Spinal cord (tissue), 10 donors: ENCODE results near the gene JAM3. TPM values are rescaled to one million over a fixed set of nuclear protein-coding genes. Genes with fewer than 3 reads are reported as not detected.

Experiments used
- DNase-seq, 6 donors: peaks; one replicate each; pipeline versions ENCODE4 v3.0.0 to v3.0.0-alpha.2; 2013 to 2015; ENCODE audit warnings: low spot score in 6 of 6, low read depth in 4 of 6
- H3K27ac ChIP-seq: one replicate; pipeline ENCODE4 v1.5.1; 2013; ENCODE audit warnings: low read depth, low read length, control low read depth
- H3K27me3 ChIP-seq: one replicate; pipeline ENCODE4 v1.6.1; 2013; ENCODE audit warnings: low read length; ENCODE audit not compliant: control insufficient read depth, insufficient read depth
- H3K36me3 ChIP-seq: one replicate; pipeline ENCODE4 v1.6.1; 2013; ENCODE audit warnings: low read length; ENCODE audit not compliant: control insufficient read depth, insufficient read depth
- H3K4me1 ChIP-seq: one replicate; pipeline ENCODE4 v1.6.1; 2013; ENCODE audit warnings: low read length; ENCODE audit not compliant: control insufficient read depth, insufficient read depth
- H3K4me3 ChIP-seq: one replicate; pipeline ENCODE4 v1.5.1; 2013; ENCODE audit warnings: low read depth, low read length, control low read depth
- H3K9me3 ChIP-seq: one replicate; pipeline ENCODE4 v1.6.1; 2013; ENCODE audit warnings: low read length; ENCODE audit not compliant: control insufficient read depth, insufficient read depth
- WGBS: methylation state at CpG from one replicate; pipeline ENCODE4 v1.1.5; 2013; ENCODE audit warnings: missing lambda C conversion rate; ENCODE audit not compliant: insufficient coverage; 5-methylcytosine and 5-hydroxymethylcytosine counted together
- polyA plus RNA-seq, 2 donors: library from polyadenylated mRNA; unstranded; fragments of 120-200 nt; gene quantifications; one replicate each; pipeline ENCODE4 v1.2.1, GENCODE V29; 2013; ENCODE audit not compliant: insufficient read length in 2 of 2
- total RNA-seq, 2 donors: library from RNA; depleted of rRNA in 1 of 2; stranded (reverse); fragments of 120-200 nt in 1 of 2; fragments of >200 nt in 1 of 2; gene quantifications; one replicate each; pipeline versions ENCODE4 v1.2.3 to v1.2.4, GENCODE V29; 2013 to 2014
- donor health status: healthy.

The JAM3 gene
- total and polyA plus RNA-seq, 4 donors, result 57.9 to 221 (median 108) TPM

- Histone ChIP-seq H3K36me3 (no peaks in the 10 kb centered on the region), H3K9me3 (no peaks in the 10 kb centered on the region), H3K4me3 (no peak overlapping the region), H3K27ac (no peak overlapping the region), H3K4me1 (peaks cover 10% of the 10 kb centered on the region), H3K27me3 (no peaks in the 10 kb centered on the region)
- no peak for DNase-seq
- WGBS, result 66% methylated on average over 7 of the region's 9 CpGs
Measured at GRCh38 chr11:134055029-134055428, 13.8 kb upstream of the JAM3 start.

GRCh38 chr11:134060316-134060715 is 8.6 kb upstream of the JAM3 start:
- H3K4me1 ChIP-seq, result no peaks in the 10 kb centered on the region
- no CpG with 5 or more reads among the region's 3 CpGs for WGBS
- H3K9me3 ChIP-seq, result no peaks in the 10 kb centered on the region
- no peaks in the 10 kb centered on the region for H3K27me3 ChIP-seq
- no peaks in the 10 kb centered on the region for H3K36me3 ChIP-seq
- no peak for DNase-seq
- no peak overlapping the region for H3K4me3 ChIP-seq
- H3K27ac ChIP-seq, result no peak overlapping the region

GRCh38 chr11:134062265-134063123 is 6.4 kb upstream of the JAM3 start:
- peak overlapping the region; percentile 43 for H3K27ac ChIP-seq
- no peaks in the 10 kb centered on the region for H3K36me3 ChIP-seq
- H3K27me3 ChIP-seq, result peaks cover 3% of the 10 kb centered on the region
- H3K4me3 ChIP-seq, result no peak overlapping the region
- no peaks in the 10 kb centered on the region for H3K9me3 ChIP-seq
- DNase-seq, result peak in 2 of 6 donors; percentile 59 to 72
- no peaks in the 10 kb centered on the region for H3K4me1 ChIP-seq
- WGBS, result 80% methylated on average over 18 of the region's 24 CpGs

GRCh38 chr11:134063124-134063495 is 5.8 kb upstream of the JAM3 start:
- H3K36me3 ChIP-seq, result no peaks in the 10 kb centered on the region
- H3K4me3 ChIP-seq, result no peak overlapping the region
- peaks cover 3% of the 10 kb centered on the region for H3K27me3 ChIP-seq
- no peaks in the 10 kb centered on the region for H3K9me3 ChIP-seq
- 75% methylated on average over 1 of the region's 2 CpGs for WGBS
- H3K4me1 ChIP-seq, result no peaks in the 10 kb centered on the region
- no peak for DNase-seq
- H3K27ac ChIP-seq, result no peak overlapping the region

- WGBS, result 82% methylated on average over 6 of the region's 12 CpGs
- H3K9me3 ChIP-seq, result no peaks in the 10 kb centered on the region
- H3K27ac ChIP-seq, result no peak overlapping the region
- no peaks in the 10 kb centered on the region for H3K36me3 ChIP-seq
- no peak overlapping the region for H3K4me3 ChIP-seq
- H3K27me3 ChIP-seq, result peaks cover 3% of the 10 kb centered on the region
- no peaks in the 10 kb centered on the region for H3K4me1 ChIP-seq
- DNase-seq, result no peak
Measured at GRCh38 chr11:134063991-134064747, 4.7 kb upstream of the JAM3 start.

- DNase-seq, result no peak
Measured at GRCh38 chr11:134065381-134065780, 3.5 kb upstream of the JAM3 start.

GRCh38 chr11:134066943-134067885 is 1.7 kb upstream of the JAM3 start:
- Histone ChIP-seq H3K27me3 (peaks cover 3% of the 10 kb centered on the region), H3K4me1 (no peaks in the 10 kb centered on the region), H3K9me3 (no peaks in the 10 kb centered on the region), H3K27ac (peak overlapping the region; percentile 4), H3K4me3 (no peak overlapping the region), H3K36me3 (no peaks in the 10 kb centered on the region)
- 24% methylated on average over 4 of the region's 12 CpGs for WGBS
- DNase-seq, result peak in 1 of 6 donors; percentile 44

More at GRCh38 chr11:134065381-134065780, 3.5 kb upstream of the JAM3 start:
- Histone ChIP-seq H3K27me3 (peaks cover 3% of the 10 kb centered on the region), H3K4me1 (no peaks in the 10 kb centered on the region), H3K27ac (no peak overlapping the region), H3K36me3 (no peaks in the 10 kb centered on the region), H3K4me3 (no peak overlapping the region), H3K9me3 (no peaks in the 10 kb centered on the region)
- 100% methylated on average over 1 of the region's 3 CpGs for WGBS

GRCh38 chr11:134069426-134070341 is 812 bp downstream of the JAM3 start:
- H3K27me3 ChIP-seq, result peaks cover 3% of the 10 kb centered on the region
- peak overlapping the region; percentile 69 for H3K4me3 ChIP-seq
- no peaks in the 10 kb centered on the region for H3K36me3 ChIP-seq
- H3K9me3 ChIP-seq, result no peaks in the 10 kb centered on the region
- DNase-seq, result peak in 2 of 6 donors; percentile 71 to 72
- WGBS, result 2% methylated on average over 39 of the region's 41 CpGs
- H3K27ac ChIP-seq, result peak overlapping the region; percentile 90
- H3K4me1 ChIP-seq, result peaks cover 4% of the 10 kb centered on the region
